Cortex of kidney (tissue), 1 donor: ENCODE results near the gene SSUH2.
"Not testable (repeated sequence)": the region's sequence is repeated elsewhere in the genome, so short reads cannot be mapped to it uniquely, and the experiment has no call there.

Source experiments
- DNase-seq: peaks from one replicate; lab custom pipeline; 2025; lab: John Stamatoyannopoulos, UW

The SSUH2 gene

DNA sequence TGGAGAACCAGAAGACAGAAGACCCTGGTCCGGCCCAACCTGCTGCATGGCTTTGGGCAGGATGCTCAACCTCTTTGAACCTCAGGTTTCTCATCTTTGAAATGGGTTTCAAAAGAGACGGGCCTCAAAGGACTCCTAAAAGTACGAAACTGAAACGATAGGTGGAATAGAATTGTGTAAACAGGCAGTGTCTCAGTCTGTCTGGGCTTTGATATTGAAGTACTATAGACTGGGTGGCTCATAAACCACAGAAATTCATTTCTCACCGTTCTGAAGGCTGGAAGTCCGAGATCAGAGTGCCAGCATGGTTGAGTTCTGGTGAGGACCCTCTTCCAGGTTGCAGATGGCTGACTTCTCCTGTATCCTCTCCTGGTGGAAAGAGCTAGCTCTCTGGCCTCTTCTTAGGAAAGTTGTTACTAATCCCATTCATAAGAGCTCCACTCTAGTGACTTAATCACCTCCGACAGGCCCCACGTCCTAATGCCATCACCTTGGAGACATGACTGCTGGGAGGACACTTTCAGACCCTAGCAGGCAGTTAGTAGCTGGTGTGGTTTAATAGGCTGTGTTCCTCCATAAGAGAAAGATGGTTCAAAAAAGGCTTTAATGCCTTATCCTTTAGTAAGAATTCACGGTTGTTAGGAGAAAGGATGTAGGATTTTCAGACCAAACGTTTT is 35.7 kb downstream of the SSUH2 start:
- no peak for DNase-seq

DNA sequence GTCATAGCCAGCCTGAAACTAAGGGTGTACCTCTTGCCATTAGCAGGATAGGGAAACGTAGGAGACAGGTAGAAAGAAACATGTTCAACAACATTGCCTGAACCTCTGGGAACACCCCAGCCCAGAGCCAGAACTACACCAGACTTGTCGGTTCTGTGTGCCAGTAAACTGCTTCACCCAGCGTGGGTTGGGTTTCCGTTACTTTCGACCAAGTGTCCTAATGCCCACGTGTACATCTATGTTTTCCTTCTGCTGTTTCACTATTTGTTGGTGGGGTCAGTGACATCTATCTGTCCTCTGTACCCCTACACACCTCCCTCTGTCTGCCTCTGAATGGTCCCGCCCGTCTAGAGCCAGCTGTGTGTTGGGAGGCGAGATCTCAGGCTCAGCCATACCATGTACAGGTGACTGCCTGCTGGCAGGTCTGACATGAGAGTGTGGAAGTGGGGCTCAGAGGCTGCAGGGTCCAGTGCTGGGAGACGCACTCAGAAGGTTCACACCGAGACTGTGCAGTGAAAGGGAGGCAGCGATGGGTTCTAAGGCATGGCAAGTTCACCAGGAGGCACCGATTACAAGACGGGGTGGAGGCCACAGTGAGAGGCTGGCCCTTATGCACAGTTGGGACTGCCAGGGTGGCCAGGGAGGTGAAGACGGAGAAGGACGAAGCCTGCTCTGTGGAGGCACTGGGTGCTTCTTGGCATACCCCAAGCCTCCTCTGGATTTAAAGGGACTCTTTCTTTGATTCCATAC is 36.4 kb downstream of the SSUH2 start:
- DNase-seq = no peak

DNA sequence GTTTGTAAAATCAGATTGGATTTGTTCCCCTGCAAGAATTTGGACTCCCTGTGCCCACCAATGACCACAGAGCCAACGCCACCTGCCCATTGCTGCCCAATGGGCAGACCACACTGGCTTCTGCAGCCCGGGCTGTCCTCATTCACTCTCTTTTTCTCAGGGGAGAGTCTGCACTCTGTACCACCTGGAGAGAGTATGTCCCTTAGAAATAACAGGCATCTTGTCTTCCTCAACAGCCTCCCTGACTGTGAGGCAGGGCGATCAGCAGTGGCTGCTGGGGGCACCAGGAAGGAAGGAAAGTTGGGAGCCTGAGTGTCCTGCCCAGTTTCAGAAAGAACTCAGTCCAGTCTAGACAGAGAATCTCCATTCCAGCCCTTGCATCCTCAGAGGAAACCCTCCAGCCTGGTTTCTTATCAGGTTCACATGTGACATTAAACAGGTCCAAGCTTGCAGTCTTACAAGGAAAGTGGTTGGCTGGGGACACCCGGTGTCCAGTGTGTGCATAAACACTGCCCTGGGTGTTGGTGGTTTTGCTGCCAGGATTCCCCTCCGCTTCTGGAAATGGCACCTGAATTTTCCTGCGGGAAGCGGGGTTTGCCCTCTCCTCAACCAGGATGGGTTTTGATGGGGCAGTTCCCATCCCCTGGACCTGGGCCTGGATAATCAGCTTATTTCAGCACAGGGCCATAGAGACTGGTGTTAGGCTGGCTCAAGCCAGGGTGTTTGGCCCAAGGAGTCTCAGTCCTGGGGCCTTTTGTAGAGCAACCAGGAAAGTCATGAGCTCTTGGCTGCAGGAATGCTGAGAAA is 37.2 kb downstream of the SSUH2 start:
- no peak for DNase-seq

DNA sequence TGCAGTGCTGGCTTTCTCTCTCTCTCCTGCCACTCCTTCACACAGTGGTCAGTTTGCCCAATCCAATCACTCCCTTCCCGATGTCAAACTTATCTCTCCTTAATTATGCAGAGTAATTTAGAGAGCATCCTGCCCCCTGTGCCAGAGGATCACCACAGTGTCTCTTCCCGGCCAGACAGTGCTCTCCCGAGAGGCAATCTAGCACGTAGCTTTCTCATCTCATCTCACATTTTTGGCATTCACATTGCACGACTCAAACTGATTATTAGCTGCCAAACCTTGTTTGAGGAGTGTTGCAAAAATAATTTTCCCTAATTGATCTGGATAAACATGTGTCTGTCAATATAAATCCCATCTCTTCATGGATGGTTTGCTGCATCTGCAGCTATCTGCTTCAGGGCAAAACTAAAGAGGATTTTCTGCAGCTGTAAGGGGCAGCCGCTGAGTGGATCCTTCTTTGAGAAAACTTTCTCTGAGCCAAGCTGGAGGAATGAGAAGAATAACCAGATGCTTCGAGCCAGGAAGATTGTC is 37.8 kb downstream of the SSUH2 start:
- DNase-seq = no peak

DNA sequence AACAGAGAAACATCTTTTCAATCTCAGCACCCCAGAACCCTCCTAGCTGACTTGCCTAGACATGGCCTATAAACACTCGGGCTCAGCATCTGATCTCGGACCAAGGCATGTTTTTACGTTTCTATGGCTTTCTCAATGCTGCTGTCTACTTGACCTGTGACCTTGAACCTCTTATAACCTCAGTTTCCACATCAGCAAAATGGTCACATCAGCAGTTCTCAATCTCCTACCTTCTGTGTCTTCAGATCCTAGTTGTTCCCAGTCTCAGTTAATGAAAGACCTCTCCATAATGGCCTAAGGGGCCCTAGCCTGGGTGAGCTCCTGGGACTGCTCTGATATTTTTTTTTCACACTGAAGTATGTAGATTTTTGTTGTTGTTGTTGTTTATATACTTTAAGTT is 39.6 kb downstream of the SSUH2 start:
- DNase-seq = no peak

DNA sequence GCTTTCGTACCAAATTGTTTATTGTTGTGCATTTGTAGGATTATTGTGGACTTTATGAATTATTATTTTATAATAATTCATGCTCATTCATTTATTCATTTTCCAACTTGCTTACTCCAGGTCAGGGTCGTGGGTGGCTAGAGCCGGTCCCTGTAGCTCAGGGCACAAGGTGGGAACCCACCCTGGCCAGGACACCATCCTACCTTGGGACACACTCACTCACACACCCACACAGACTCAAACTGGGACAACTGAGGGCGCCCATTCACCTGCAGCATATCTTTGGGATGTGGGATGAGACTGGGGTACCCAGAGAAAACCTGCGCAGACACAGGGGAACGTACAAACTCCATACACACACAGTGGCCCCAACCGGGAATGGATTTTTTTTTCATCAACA is 40.6 kb downstream of the SSUH2 start:
- no peak for DNase-seq

DNA sequence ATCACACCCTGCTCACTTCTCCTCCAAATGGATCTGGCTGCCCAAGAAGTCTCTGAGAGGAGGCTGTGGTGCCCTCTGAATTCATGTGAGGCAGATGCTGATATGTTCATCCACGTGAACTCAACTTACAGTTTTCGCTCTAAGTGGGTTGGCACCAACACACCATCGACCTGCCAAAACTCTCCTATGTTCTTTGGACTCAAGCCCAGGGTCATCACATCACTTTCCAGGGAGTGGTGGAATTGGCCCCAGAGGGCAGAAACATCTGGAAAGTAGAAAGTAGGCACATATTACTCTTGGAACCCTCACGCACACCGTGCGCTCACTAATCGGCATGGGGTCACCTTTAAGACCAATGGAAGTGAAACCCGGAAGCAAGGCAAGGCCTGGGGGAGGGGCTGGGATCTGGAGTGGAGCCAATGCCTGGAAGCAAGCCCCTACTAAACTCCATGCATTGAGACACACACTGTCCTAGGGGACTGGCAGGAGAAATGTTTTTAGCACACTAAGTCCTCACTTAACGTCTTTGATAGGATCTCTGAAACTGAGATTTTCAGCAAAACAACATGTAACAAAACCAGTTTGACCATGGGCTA is 41.4 kb downstream of the SSUH2 start:
- no peak for DNase-seq

DNA sequence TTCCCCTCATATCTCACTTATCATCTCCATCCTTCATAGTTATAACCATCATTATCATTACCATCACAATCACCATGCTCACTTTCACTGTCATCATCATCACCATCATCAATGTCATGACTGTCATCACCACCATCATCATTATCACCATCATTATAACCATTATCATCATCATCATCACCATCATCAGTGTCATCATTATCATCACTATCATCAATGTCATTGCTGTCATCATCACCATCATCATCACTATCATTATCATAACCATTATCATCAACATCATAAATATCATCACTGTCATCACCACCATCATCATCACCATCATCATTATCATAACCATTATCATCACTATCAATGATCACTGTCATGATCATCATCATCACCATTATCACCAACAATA is 44.1 kb downstream of the SSUH2 start:
- DNase-seq = no peak

DNA sequence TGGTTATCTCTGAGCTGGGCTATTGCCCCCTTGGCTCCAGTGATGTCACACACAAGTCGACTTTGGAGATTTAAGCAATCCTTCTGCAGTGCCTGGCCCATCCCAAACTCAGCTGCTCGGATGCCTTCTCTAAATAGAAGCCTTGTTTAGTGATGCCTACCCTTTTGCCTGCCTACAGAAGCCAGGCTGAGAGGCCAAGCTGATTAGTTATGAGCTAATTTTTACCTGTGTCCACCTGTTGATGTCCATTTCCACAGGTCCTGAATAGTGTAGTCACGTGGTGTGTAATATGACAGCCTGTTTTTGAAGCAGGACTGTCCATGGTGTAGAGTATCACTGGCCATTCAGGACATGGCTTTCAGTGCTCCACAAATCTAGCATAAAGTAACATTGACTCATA is 45.5 kb downstream of the SSUH2 start:
- DNase-seq = no peak

DNA sequence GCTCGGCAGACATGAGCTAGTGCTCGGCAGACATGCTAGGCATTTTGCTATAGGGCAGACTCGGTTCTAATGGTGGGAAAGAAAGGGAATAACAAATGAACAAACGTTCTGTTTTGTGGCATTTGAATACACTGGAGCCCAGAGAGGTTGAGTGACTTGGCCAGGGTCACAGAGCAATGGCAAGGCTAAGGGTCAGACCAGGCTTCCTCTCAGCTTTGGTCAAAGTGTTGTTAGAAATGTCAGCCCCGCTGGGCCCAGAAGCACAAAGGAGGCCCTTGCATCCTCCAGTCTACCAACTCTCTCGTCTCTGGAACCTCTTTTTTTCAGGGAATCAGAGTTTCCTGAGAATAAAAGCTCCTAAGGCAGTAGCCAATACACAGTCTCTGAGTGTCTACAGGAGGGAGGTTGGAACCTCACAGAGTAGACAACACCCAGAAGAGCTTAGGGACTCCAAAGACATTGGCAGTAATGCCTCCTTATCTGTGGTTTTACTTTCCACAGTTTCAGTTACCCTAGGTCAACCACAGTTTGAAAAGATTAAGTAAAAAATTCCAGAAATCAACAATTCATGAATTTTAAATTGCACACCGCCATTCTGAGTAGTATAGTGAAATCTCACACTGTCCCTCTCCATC is 47.3 kb downstream of the SSUH2 start:
- DNase-seq = no peak

DNA sequence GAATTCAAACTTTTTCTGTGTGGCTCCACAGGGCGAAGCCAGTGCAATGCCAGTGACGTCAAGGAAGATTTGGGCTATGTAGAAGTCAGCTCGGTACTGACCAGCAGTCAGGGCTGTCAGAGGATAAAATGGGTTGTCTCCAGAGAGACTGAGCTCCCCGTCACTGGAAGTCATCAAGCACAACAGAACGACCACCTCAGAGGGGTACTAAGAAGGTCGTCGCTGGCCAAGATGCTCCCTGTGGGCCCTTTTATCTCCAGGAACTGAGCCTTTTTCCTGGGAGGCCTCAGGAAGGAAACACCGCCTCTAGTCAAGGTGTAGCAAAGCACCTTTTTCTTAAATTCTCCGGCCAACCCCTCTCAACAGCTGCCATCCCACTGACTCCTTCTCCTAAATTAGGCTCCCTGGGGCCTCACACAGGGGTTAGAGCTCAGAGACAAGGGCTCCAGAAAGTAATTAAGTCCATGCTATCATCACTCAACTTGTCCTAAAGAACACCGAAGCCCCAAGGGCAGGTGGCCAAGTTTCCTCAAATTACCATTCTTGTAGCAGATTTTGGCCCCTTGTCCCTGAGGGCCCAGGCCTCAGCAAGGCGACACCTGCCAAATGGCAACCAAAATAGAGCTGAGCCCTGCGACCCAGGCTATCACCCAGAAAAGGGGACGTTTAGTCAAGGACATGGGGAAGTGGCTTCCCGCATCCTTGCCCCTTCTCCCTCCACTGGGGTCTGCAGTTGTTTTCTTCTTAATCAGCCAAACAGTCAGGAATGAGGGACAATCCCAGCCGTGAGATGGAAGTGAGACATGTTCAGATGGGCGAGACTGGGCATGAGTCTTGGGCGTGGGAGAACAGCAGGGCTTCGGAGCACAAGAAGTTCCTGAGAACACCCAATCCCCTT is 48.0 kb downstream of the SSUH2 start:
- no peak for DNase-seq

DNA sequence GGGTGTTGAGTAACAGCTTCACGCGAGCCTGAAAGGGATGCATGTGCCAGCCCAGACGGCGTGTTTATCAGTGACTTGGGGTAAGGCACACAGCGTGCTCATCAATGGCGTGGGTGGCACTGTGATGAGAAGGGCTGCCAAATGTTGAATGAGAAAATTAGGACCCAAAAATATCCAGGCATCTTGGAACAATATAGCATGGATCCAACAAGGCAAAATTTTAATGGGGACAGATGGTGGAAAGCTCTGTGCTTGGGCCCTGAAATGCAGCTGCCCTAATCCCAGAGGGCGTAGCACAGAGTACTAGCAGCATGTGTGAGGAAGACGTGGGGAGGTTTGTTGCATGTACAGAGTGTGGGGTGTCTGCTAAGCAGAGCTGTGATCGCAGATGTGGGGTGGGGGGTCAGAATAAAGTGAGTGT is 48.9 kb downstream of the SSUH2 start:
- no peak for DNase-seq

DNA sequence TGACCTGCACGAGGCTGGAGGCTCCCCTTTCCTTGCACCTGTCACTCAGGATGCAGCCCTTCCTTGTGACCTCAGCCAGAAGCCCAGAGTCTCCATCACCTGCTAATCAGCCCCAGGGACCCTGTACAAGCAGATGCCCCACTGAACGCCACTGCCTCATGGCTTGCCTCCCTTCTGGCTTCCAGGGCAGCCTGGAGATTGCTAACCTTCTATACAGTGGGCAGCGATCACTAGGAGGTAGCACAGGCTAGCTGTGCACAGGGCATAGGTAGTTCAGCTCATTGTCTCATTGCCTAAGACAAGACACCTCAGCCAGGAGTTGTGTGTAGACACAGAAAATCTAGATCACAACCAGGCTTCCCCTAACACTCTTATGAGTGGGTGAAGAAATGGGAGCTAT is 49.3 kb downstream of the SSUH2 start:
- no peak for DNase-seq

DNA sequence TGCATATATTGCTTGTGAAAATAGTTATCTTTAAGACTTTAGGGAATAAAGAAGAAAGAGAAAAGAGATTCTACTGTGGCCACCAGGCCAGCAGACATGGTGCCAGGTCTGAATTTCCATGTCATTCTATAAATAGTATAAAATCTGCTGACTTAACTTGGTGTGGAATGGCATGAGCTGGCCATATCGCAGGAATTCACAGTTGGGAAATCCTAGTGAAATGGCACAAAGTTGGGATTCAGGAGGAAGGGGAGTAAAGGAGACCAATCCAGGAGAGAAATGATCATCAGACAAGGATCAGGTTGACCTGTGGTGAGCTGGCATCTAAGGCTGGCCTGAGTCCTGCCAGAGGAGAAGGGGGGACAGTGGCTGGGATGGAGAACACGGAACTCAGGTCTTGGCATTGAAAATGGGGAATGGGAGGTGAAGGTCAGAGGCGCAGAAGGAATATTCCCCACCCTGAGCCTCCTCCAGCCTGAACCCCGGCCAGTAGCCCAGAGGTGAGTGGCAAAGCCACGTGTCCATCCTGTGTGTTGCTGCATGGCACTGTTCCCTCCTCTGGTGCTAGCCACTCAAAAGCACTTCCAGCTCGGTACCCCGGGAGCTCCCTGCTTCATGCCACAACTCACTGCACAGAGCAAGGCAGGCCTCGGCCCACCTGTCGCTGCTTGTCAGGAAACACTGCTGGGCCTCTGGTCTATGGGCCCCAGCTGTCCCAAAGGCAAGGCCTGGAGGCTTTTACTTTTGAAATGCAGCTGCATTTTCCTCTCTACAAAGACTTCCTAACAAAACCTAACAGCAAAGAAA is 51.4 kb downstream of the SSUH2 start:
- no peak for DNase-seq

DNA sequence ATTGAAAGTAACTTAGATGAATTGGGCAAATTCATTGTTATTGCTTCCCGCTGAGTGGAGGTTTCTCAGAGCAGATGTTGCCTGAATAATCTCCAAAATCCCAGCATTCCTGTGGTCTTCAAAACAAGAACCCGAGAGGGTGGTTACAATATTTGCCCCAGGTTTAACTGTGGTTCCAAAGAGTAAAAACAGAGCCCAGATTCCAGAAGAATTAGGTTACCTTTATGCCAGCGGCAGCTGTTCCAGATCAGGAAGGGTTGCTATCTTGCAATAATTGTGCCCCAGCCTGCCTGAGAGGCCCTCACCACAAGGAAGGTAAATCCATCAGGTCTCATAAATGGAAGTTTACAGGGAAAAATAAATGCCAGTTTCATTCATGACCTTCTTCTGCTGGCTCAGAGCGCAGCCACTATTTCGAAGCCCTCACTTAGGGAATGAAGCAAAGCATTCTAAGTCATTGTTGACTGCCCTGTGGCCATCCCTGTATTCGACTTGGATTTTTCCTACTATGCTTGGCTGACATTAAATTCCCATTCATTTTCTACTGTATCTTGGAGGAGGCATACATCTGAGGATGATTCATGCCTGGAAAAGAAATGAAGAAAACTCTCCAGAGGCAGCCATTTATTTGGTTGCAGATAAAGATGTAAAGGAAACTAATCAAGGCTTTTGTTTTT is 54.6 kb downstream of the SSUH2 start:
- DNase-seq = no peak

DNA sequence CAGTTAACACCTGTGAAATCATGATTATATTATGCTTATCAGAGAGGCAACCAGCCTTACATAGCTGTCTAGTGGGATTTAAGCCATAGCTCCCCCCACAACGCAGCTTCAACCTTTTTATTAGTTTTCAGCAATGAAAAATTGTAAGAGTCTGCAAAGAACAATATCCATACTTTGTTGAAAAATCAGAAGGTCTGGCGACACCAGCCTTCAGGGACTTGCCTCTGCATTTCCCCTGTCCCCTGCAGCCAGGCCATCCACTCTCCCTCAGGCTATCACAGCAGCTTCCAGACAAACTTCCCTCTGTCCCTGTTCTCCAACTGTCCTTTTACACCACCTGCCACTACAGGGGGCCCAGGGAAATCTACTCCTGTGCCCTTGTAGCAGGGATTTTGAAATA is 59.9 kb downstream of the SSUH2 start:
- no peak for DNase-seq

DNA sequence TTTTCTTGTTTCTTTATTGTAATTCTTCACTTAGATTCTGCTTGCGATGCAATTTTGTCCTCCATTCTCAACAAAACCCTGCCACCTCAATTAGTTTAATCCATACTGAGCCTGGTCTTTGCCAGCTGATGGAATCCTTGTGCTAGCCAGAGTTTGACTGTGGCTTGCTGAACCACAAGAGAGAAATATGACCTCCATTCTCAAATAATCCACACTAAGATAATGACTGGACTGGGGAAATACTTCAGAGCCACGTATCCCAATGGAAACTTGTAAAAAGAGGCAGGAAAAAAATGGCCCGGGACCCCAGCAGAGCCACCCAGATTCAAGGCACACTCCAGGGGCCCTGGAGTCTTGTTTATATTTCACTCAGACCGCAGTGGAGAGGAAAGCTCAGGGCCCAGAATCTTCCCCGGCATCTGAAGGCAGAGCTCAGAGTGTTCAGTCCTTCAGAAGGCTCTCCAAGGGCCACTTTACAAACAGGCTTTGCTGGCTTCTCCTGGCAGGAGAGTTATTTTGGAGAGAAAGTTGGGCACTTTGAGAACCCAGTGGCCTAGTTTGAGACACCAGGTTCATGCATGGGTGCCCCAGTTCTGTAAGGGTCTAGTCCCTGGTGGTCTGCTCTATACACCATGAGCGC is 62.7 kb downstream of the SSUH2 start:
- no peak for DNase-seq

DNA sequence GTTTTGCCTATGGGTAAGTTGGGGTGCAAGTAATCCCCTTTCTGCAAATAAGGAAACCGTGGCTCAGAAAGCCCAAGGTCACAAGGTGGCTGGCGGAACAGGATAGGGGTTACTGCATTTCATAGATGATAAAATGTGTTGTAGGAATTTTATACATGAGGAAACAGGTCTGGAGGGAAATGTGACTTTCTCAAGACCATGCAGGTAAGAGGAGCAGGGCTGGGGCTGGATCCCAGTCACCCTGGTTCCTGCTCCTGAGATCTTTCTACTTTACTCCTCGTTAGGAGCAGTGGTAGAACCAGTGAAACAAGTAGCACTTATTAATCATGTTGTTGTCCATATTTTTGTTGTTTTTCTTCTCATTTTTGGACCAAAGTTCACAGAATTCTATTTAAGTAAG is 63.2 kb downstream of the SSUH2 start:
- DNase-seq = no peak

DNA sequence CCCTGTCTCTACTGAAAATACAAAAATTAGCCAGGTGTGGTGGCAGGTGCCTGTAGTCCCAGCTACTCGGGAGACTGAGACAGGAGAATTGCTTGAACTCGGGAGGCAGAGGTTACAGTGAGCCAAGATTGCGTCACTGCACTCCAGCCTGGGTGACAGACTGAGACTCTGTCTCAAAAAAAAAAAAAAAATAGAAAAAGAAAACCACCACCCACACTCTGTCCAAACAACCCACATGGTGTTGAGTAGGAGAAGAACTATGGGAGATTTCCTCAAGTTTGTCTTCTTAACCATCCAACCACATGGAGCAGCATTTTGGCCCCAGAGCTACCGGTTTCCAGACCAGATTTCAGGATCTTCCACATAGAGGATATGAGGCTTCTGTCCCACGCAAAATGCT is 64.2 kb downstream of the SSUH2 start:
- DNase-seq = not testable (repeated sequence)
